Dermis microvascular lymphatic vessel endothelial cell (primary cell): Measurements from ENCODE around the gene DENR. TPM values are rescaled to one million over a fixed set of nuclear protein-coding genes. Genes with fewer than 3 reads are reported as not detected.
"Not testable (repeated sequence)": the region's sequence is repeated elsewhere in the genome, so short reads cannot be mapped to it uniquely, and the experiment has no call there.

Source experiments
- DNase-seq, 2 donors: peaks; one replicate each; pipeline versions ENCODE4 v3.0.0 to v3.0.0-alpha.2; 2010; ENCODE audit warnings: low read depth in 2 of 2
- total RNA-seq: library from RNA; depleted of rRNA; stranded (reverse); fragments of >200 nt; gene quantifications from 2 replicates; pipeline ENCODE4 v1.2.1, GENCODE V29; 2014

The DENR gene
- total RNA-seq, 1 donor from 2014 or later = 30.7 TPM

GRCh38 chr12:122740351-122740750, 12.3 kb upstream of the DENR start:
- no peak for DNase-seq

DNA sequence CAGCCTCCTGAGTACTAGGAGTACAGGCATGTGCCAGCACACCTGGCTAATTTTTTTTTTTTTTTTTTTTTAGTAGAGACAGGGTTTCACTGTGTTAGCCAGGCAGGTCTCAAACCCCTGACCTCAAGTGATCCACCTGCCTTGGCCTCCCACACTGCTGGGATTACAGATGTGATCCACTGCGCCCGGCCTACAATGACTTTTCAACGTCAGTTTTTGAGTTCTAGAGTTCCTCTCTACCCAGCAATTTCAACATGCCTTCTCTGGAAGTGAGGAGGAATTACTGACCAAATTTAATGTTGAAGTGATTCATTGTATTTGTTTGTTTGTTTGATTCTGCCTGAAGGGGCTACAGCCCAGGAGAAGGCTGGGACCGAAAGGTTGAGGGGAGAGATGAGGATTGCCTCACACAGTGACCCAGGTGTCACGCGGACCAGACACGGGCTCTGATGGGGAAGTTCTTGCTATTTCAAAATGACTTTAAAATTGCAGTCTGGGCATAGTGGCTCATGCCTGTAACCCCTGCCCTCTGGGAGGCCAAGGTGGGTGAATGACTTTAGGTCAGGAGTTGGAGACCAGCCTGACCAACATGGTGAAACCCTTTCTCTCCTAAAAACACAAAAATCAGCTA, 8.6 kb upstream of the DENR start:
- DNase-seq = no peak

- DNase-seq = no peak
Observed at GRCh38 chr12:122747224-122748135, 5.1 kb upstream of the DENR start.

GRCh38 chr12:122749569-122750332, 2.9 kb upstream of the DENR start:
- DNase-seq = no peak

DNA sequence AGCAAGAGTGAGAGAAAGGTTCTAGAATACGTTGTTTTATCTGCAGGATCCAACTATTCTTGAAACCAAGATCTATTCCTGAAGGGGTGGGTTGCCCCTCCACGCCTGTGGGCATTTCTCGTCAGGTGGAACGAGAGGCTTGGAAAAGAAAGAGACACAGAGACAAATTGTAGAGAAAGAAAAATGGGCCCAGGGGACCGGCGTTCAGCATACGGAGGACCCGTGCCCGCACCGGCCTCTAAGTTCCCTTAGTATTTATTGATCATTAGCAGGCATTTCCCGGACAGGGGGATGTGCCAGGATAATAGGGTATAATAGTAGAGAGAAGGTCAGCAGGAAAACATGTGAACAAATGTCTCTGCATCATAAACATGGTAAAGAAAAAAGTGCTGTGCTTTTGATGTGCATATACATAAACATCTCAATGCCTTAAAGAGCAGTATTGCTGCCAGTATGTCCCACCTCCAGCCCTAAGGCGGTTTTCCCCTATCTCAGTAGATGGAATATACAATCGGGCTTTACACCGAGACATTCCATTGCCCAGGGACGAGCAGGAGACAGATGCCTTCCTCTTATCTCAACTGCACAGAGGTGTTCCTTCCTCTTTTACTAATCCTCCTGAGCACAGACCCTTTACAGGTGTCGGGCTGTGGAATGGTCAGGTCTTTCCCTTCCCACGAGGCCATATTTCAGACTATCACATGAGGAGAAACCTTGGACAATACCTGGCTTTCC, 1.7 kb upstream of the DENR start:
- not testable (repeated sequence) for DNase-seq

DNA sequence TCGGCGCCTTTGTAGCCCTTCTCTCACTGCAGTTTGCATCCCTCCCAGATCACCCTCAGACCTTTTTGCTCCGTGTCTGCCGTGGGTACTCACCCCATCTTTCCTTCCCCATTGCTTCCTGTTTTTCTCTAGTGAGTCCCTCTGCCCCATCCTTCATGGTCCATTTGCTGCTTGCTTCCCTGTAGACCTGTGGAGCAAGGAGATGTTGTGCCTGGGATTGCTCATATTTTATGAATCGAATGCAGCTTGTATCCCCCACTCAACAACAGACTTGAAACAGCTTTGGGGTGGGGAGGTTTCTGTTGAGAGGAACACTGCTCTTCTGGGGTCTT, 661 bp downstream of the DENR start:
- DNase-seq = peak in 1 of 2 donors; percentile 11

- DNase-seq = no peak
Observed at GRCh38 chr12:122754790-122755189, 2.2 kb downstream of the DENR start.

DNA sequence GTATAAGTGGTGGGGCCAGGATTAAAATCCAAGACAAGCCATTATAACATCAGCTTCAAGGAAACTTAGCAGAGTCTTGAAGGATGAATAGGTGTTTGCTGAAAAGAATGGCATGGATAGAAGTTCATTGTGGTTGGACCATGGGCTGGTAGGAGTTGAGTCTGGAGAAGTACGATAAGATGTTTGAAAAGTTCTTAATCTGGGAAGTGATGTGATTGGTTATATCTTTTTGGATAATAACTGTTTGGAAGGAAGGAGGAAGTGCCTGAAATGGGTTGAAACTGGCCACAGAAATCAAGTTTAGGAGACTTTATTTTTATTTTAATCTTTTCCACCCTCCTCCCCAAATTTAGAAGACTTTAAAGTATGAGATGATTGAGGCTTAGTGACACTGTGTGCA, 4.9 kb downstream of the DENR start:
- DNase-seq = no peak

GRCh38 chr12:122785503-122785902, 32.9 kb downstream of the DENR start:
- no peak for DNase-seq

DNA sequence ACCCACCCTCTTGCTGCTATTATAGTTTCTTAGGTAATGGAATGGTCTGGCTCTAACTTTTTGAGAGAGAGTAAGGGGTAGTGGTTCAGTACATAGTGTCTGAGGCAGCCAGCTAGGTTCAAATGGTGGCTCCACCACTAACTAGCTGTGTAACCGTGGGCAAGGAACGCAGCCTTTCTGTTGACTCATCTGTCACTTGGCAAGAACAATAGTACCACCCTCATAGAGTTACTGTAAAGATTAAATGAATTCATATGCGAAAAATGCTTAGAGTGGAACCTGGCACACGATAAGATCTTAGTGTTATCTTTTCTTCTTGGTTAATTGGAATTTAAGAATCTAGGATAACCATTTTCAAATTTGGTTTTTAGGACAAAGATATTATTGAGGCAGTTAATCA, 35.8 kb downstream of the DENR start:
- DNase-seq = no peak

GRCh38 chr12:122789637-122790036, 37.0 kb downstream of the DENR start:
- no peak for DNase-seq

DNA sequence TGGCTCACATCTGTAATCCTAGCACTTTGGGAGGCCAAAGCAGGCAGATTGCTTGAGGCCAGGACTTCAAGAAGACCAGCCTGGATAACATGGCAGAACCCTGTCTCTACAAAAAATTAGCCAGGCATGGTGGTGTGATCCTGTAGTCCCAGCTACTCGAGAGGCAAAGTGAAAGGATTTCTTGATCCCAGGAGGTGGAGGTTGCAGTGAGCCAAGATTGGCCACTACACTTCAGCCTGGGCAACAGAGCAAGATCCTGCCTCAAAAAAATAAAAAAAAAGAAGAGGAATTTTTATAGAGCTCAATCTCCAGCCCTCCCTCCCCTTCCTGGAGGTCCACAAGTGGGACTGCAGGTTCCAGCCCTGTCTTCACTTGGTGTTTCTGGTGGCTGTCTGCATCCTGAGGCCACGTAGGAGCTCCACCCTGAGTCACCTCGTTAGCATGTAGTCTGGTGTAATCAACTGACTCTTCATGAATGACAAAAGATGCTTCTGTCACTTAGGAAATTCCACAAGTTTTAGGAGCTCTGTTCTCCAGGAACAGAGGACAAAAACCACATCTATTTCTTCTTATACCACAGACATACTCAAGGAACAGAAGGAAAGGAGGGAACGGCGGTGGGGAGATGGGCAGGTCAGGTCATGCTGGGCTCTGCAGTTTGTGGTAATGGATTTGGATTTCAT, 37.9 kb downstream of the DENR start:
- DNase-seq = no peak

GRCh38 chr12:122793685-122794106, 41.1 kb downstream of the DENR start:
- peak; percentile 55 to 70 for DNase-seq

DNA sequence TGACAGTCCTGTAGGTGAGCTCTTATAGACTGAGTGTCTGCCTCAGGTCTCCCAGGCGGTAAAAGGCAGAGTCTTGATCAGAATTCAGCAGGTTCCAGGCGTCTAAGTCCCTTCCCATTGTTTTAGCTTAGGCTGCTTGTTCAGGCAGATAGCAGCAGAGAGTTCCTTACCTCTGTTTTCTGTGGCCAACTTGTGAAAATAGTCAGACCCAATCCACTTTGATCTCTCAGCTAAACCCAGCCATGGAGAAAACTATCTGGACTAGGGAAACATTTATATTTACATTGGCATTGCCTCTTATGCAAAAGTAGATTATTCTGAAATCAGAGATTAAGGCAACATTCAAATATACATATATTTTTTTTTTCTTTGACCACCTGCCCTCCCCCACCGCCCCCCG, 43.2 kb downstream of the DENR start:
- DNase-seq = no peak

DNA sequence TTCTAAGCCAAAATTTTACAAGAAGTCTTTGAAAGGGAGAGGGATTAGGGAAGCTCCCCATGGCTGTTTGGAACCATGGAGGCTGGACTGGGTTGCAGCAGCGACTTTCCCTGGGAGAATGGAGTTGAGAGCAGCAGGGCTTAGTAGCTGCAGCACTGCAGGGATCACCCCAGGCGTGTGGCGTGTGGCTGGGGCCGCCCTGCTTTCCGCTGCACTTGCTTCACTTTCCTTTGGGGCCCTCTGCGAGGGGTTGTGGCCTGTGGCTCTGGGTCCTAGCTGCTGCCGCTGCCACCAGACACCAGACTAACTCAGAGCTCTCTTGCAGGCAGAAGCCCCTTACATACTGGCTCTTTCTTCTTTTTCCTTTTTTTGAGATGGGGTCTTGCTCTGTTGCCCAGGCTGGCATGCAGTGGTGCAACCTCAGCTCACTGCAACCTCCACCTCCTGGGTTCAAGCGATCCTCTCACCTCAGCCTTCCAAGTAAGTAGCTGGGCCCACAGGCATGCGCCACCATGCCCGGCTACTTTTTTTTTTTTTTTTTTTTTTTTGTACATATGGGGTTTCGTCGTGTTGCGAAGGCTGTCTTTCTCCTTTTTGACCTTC, 47.1 kb downstream of the DENR start:
- DNase-seq = no peak

GRCh38 chr12:122803937-122804336, 51.3 kb downstream of the DENR start:
- DNase-seq = no peak

- DNase-seq = not testable (repeated sequence)
Observed at GRCh38 chr12:122804957-122805356, 52.3 kb downstream of the DENR start.

DNA sequence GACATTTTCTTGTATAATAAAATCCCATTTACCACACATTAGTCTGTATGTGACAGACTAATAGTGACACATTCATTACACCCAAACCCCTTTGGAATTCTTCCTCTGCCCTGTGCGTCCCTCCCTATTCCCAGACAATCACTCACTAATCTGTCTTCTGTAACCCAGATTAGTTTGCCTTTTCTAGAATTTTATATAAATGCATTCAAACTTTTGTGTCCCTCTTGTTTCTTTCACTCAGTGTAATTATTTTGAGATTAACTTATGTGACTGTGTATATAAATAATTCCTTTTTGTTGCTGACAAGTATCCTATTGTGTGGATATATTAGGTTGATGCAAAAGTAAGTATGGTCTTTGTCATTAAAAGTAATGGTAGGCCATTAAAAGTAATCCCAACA, 55.0 kb downstream of the DENR start:
- DNase-seq = no peak

GRCh38 chr12:122811777-122812176, 59.2 kb downstream of the DENR start:
- DNase-seq = no peak

GRCh38 chr12:122813310-122813713, 60.7 kb downstream of the DENR start:
- DNase-seq = no peak
